Kidney epithelial cell (primary cell): ENCODE data around the gene RASA2. TPM values are rescaled to one million over a fixed set of nuclear protein-coding genes. Genes with fewer than 3 reads are reported as not detected.

Experiments used
- DNase-seq: peaks from one replicate; pipeline ENCODE4 v3.0.0-alpha.2; 2010; ENCODE audit warnings: low read depth
- H3K27me3 ChIP-seq: 2 replicates; pipeline ENCODE4 v1.6.0; 2011; ENCODE audit warnings: low read length; ENCODE audit not compliant: control insufficient read depth, insufficient read depth
- H3K36me3 ChIP-seq: 2 replicates; pipeline ENCODE4 v1.5.1; 2011; ENCODE audit warnings: low read length; ENCODE audit not compliant: control insufficient read depth, insufficient read depth
- H3K4me3 ChIP-seq: 2 replicates; pipeline ENCODE4 v1.5.1; 2011; ENCODE audit warnings: low read depth, mild to moderate bottlenecking, control low read depth, low read length
- total RNA-seq: library from RNA; depleted of rRNA; stranded (reverse); fragments of >200 nt; gene quantifications from 2 replicates; pipeline ENCODE4 v1.2.3, GENCODE V29; 2015
- TF ChIP-seq, protein P1 (sequence below): IDR thresholded peaks from 2 replicates; pipeline ENCODE4 v1.5.1; 2011; ENCODE audit warnings: mild to moderate bottlenecking, moderate library complexity, low read length, control low read depth, inconsistent platforms; ENCODE audit not compliant: insufficient read depth, poor library complexity, severe bottlenecking

Gene RASA2
- total RNA-seq, 1 donor from 2014 or later, result 16.8 TPM

- TF ChIP-seq, protein P1, sequence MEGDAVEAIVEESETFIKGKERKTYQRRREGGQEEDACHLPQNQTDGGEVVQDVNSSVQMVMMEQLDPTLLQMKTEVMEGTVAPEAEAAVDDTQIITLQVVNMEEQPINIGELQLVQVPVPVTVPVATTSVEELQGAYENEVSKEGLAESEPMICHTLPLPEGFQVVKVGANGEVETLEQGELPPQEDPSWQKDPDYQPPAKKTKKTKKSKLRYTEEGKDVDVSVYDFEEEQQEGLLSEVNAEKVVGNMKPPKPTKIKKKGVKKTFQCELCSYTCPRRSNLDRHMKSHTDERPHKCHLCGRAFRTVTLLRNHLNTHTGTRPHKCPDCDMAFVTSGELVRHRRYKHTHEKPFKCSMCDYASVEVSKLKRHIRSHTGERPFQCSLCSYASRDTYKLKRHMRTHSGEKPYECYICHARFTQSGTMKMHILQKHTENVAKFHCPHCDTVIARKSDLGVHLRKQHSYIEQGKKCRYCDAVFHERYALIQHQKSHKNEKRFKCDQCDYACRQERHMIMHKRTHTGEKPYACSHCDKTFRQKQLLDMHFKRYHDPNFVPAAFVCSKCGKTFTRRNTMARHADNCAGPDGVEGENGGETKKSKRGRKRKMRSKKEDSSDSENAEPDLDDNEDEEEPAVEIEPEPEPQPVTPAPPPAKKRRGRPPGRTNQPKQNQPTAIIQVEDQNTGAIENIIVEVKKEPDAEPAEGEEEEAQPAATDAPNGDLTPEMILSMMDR, result no peak
- DNase-seq, result no peak
- Histone ChIP-seq H3K36me3 (no peaks in the 10 kb centered on the region), H3K4me3 (no peak overlapping the region), H3K27me3 (peaks cover 3% of the 10 kb centered on the region)
Measured at GRCh38 chr3:141652349-141652748, 165.5 kb downstream of the RASA2 start.

DNA sequence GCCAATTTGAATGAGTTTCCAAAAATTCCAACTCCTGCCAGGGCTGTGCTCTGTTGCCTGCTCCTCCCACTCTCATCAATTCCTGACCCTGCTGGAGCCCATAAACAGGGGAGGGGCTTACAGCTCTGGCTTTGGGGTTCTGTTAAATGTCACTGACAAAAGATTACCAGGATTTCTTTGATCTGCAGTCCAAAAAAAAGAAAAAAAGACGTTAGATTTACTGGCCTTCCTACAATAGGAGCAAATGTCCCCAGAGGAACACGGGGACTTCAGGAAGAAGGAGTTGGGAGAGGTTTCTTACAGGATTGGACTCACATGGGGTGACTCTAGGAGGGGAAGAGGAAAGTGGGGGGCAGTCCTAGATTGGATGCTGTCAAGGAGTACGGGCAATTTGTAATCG lies 167.0 kb downstream of the RASA2 start:
- Histone ChIP-seq H3K4me3 (no peak overlapping the region), H3K27me3 (peaks cover 10% of the 10 kb centered on the region), H3K36me3 (no peaks in the 10 kb centered on the region)
- TF ChIP-seq, protein P1, result no peak
- no peak for DNase-seq

GRCh38 chr3:141655801-141656200 lies 169.0 kb downstream of the RASA2 start:
- no peak overlapping the region for H3K4me3 ChIP-seq
- H3K36me3 ChIP-seq, result no peaks in the 10 kb centered on the region
- H3K27me3 ChIP-seq, result peaks cover 18% of the 10 kb centered on the region
- TF ChIP-seq, protein P1, result no peak
- DNase-seq, result no peak

- TF ChIP-seq, protein P1, result no peak
- Histone ChIP-seq H3K27me3 (peaks cover 18% of the 10 kb centered on the region), H3K4me3 (no peak overlapping the region), H3K36me3 (no peaks in the 10 kb centered on the region)
- no peak for DNase-seq
Measured at GRCh38 chr3:141656771-141657170, 169.9 kb downstream of the RASA2 start.

DNA sequence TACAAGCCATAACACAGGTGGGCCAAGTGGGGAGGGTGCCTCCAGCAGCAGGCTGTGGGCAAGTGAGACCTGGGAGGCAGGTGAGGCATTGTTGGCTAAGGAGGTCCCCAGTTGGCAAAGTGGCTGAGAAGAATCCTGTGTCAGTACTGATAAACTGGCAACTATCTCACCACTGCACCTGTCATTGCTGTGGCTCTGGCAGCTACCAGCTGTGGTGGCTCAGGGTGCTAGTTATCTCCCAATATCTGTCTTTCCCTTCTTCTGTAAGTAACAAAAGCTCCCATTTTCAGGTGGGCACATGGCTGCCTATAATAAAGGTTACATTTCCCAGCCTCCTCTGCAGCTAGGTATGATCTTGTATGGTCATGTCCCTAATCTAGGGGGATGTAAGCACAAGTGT lies 170.7 kb downstream of the RASA2 start:
- no peaks in the 10 kb centered on the region for H3K36me3 ChIP-seq
- TF ChIP-seq, protein P1, result no peak
- no peak for DNase-seq
- H3K27me3 ChIP-seq, result peaks cover 18% of the 10 kb centered on the region
- H3K4me3 ChIP-seq, result no peak overlapping the region

DNA sequence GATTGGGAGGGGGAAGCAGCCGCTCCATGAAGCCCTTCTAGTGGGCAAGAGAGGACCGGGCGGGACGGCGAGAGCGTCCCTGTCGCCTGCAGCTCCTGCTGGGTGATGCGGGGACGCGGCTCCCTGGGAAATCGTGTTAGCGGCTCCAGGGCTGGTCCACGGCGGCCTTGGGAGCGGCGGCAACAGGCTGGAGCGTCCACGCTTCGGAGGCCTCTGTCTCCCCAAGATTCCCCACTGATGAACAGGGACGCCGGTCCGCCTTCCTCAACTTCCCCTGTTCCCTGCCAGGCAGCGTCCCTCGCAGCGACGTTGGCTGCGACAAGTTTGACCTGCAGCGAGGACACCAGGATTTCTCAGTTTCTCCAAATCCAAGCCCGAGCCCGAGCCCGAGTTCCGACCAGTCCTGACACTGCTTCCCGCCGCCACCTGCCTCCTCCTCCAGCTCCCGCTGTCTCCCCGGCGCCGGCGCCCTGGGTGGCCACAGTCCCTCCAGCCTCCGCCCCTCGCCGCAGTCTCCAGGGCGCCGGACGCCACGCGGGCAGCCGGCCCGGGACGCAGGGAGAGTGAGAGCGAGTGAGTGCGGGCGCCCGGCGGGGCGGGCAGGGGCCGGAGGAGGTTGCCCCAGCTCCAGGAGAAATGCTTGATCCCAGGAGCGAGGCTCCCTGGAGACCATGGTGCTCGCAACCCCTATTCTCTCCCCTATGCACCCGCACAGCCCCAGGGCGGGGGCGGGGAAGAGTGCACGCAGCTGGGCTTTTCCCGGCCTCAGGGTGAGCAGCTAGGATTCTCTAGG lies 173.2 kb downstream of the RASA2 start:
- Histone ChIP-seq H3K4me3 (peak overlapping the region; percentile 42), H3K36me3 (no peaks in the 10 kb centered on the region), H3K27me3 (peaks cover 18% of the 10 kb centered on the region)
- TF ChIP-seq, protein P1, result no peak
- no peak for DNase-seq
